Prostate gland (tissue), 2 donors: ENCODE measurements around the gene SCOC.

Experiments
- POLR2A ChIP-seq: fragments of 450-650 bp; IDR thresholded peaks from one replicate; pipeline ENCODE4 v1.6.1; 2016; ENCODE audit warnings: antibody characterized with exemption, mild to moderate bottlenecking
- POLR2AphosphoS5 ChIP-seq: sonication (generic); formaldehyde crosslinking; IDR thresholded peaks from one replicate; pipeline ENCODE4 v1.6.1; 2017; ENCODE audit warnings: antibody characterized with exemption
- TF ChIP-seq, protein P1 (sequence below), 4 experiments: fragments of 200-600 bp in 2 of 4; fragments of 450-650 bp in 2 of 4; sonication (generic) in 2 of 4; IDR thresholded peaks; 1 replicate in 3 of 4; 2 replicates in 1 of 4; pipeline ENCODE4 v1.5.1; 2016 to 2019; ENCODE audit warnings: antibody characterized with exemption in 4 of 4, mild to moderate bottlenecking in 2 of 4, moderate library complexity in 2 of 4

DNA sequence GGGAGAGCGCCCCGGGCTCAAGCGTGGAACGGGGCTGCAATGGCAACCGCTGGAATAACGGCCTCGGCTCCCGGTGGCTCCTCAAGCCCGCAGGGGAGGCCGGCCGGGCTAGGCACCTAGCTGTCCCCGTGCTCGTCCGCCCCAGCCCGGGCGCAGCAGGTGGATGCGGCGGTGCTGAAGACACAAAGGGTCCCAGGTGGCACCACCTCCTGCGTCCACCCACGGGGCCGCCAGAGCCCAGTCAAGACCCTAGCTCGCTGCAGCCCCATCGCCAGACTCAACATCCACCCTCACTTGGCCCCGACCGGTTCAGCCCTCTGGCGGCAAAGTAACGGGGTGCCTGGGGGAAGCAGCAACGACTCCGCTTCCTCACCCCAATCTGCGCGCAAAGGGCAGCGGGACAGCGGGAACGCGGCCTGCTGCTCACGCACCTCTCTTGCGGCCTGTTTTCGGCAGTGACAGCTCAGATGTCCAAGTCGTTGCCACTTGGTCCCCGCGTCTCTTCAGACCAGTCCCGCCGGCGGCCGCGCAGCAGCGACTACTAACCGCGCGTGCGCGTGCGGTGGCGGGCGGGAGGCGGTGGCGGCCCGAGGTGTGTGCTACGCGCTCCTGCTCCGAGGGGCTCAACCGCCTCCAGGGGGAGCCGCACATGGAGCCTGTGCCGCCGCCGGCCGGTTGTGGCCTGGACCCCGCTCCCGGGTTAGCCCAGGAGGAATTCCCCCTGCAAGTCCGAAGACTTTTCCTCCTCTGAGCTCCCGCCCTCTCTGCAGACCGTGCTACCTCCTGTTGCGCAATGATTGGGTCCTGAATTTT lies 53.9 kb downstream of the SCOC start, which contains the start of gene CLGN:
- TF ChIP-seq, protein P1, sequence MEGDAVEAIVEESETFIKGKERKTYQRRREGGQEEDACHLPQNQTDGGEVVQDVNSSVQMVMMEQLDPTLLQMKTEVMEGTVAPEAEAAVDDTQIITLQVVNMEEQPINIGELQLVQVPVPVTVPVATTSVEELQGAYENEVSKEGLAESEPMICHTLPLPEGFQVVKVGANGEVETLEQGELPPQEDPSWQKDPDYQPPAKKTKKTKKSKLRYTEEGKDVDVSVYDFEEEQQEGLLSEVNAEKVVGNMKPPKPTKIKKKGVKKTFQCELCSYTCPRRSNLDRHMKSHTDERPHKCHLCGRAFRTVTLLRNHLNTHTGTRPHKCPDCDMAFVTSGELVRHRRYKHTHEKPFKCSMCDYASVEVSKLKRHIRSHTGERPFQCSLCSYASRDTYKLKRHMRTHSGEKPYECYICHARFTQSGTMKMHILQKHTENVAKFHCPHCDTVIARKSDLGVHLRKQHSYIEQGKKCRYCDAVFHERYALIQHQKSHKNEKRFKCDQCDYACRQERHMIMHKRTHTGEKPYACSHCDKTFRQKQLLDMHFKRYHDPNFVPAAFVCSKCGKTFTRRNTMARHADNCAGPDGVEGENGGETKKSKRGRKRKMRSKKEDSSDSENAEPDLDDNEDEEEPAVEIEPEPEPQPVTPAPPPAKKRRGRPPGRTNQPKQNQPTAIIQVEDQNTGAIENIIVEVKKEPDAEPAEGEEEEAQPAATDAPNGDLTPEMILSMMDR (IDR thresholded peaks at IDR 0.05) = peak in 3 of 4 experiments; percentile 41 to 54 (median 45)
- TF ChIP-seq POLR2AphosphoS5 (no peak), POLR2A (no peak)
